Progenitor cell of endocrine pancreas (in vitro differentiated cells): ENCODE results near the gene PLK1. TPM values are rescaled to one million over a fixed set of nuclear protein-coding genes. Genes with fewer than 3 reads are reported as not detected.

Experiments used
- DNase-seq: peaks from one replicate; pipeline ENCODE4 v3.0.0; 2021; ENCODE audit warnings: low spot score; ENCODE audit not compliant: unreplicated experiment
- H3K27ac Mint-ChIP-seq: 2 replicates; pipeline ENCODE4 v1.8.0; 2021; ENCODE audit warnings: mild to moderate bottlenecking, moderate library complexity, mixed read lengths
- H3K27me3 Mint-ChIP-seq: 2 replicates; pipeline ENCODE4 v1.8.0; 2021; ENCODE audit warnings: mixed read lengths
- H3K36me3 Mint-ChIP-seq: 2 replicates; pipeline ENCODE4 v1.8.0; 2022; ENCODE audit warnings: mixed read lengths; ENCODE audit not compliant: insufficient read depth
- H3K4me1 Mint-ChIP-seq: 2 replicates; pipeline ENCODE4 v1.8.0; 2021; ENCODE audit warnings: low read depth, mixed read lengths
- H3K4me3 Mint-ChIP-seq: 2 replicates; pipeline ENCODE4 v1.8.0; 2021; ENCODE audit warnings: low read depth, mild to moderate bottlenecking, moderate library complexity, mixed read lengths
- H3K9me3 Mint-ChIP-seq: 2 replicates; pipeline ENCODE4 v1.8.0; 2021; ENCODE audit warnings: low read depth, mixed read lengths
- CTCF ChIP-seq: fragments of 200-600 bp; sonication (generic); IDR thresholded peaks from one replicate; pipeline ENCODE4 v1.5.0; 2021; ENCODE audit warnings: antibody characterized with exemption, mild to moderate bottlenecking; ENCODE audit not compliant: unreplicated experiment
- total RNA-seq: library from RNA; stranded (reverse); gene quantifications from 2 replicates; pipeline ENCODE4 v1.2.1, GENCODE V29; 2021

Gene PLK1
- total RNA-seq, 1 donor from 2014 or later, result 36.2 TPM

- DNase-seq, result no peak
- no peak for TF ChIP-seq CTCF
- no peaks in the 10 kb centered on the region for H3K27me3 Mint-ChIP-seq
- no peak overlapping the region for H3K4me3 Mint-ChIP-seq
- no peaks in the 10 kb centered on the region for H3K9me3 Mint-ChIP-seq
- H3K4me1 Mint-ChIP-seq, result no peaks in the 10 kb centered on the region
- H3K36me3 Mint-ChIP-seq, result peaks cover 21% of the 10 kb centered on the region
- no peak overlapping the region for H3K27ac Mint-ChIP-seq
These were observed 14.8 kb upstream of the PLK1 start for GRCh38 chr16:23663918-23664317.

GRCh38 chr16:23666571-23667354 is 11.9 kb upstream of the PLK1 start:
- peaks cover 9% of the 10 kb centered on the region for H3K36me3 Mint-ChIP-seq

GRCh38 chr16:23667355-23667659 is 11.4 kb upstream of the PLK1 start:
- TF ChIP-seq CTCF, result no peak
- Mint-ChIP-seq H3K9me3 (no peaks in the 10 kb centered on the region), H3K27me3 (no peaks in the 10 kb centered on the region), H3K27ac (no peak overlapping the region), H3K36me3 (peaks cover 13% of the 10 kb centered on the region), H3K4me1 (no peaks in the 10 kb centered on the region), H3K4me3 (no peak overlapping the region)
- no peak for DNase-seq

More at GRCh38 chr16:23666571-23667354, 11.9 kb upstream of the PLK1 start:
- no peak for DNase-seq
- Mint-ChIP-seq H3K27ac (no peak overlapping the region), H3K27me3 (no peaks in the 10 kb centered on the region), H3K4me3 (no peak overlapping the region), H3K9me3 (no peaks in the 10 kb centered on the region), H3K4me1 (no peaks in the 10 kb centered on the region)
- TF ChIP-seq CTCF, result no peak

- H3K4me1 Mint-ChIP-seq, result no peaks in the 10 kb centered on the region
- DNase-seq, result no peak
- H3K4me3 Mint-ChIP-seq, result no peak overlapping the region
- no peaks in the 10 kb centered on the region for H3K27me3 Mint-ChIP-seq
- no peak for TF ChIP-seq CTCF
- H3K36me3 Mint-ChIP-seq, result peaks cover 13% of the 10 kb centered on the region
- H3K27ac Mint-ChIP-seq, result no peak overlapping the region
- H3K9me3 Mint-ChIP-seq, result no peaks in the 10 kb centered on the region
These were observed 10.5 kb upstream of the PLK1 start for GRCh38 chr16:23668225-23668624.

GRCh38 chr16:23668873-23669272 is 9.8 kb upstream of the PLK1 start:
- Mint-ChIP-seq H3K4me3 (no peak overlapping the region), H3K27me3 (no peaks in the 10 kb centered on the region), H3K27ac (no peak overlapping the region), H3K9me3 (no peaks in the 10 kb centered on the region), H3K36me3 (peaks cover 13% of the 10 kb centered on the region), H3K4me1 (no peaks in the 10 kb centered on the region)
- DNase-seq, result no peak
- TF ChIP-seq CTCF, result no peak
